MV-4-11 (cell line): Measurements from ENCODE around the gene EIF2S3.
"Not testable (repeated sequence)": the region's sequence is repeated elsewhere in the genome, so short reads cannot be mapped to it uniquely, and the experiment has no call there.

ENCODE experiments used
- DNase-seq: peaks from one replicate; lab custom pipeline; 2025; lab: John Stamatoyannopoulos, UW

The EIF2S3 gene

GRCh38 chrX:24054182-24055042, at the start of gene EIF2S3:
Gene EIF2S3, plus strand, starts transcription at chrX:24054956. Its CDS starts 13 bp downstream, at chrX:24054969.
- peak; percentile 93 for DNase-seq

GRCh38 chrX:24005028-24005427, 49.7 kb upstream of the EIF2S3 start:
- no peak for DNase-seq

GRCh38 chrX:24005867-24006266, 48.9 kb upstream of the EIF2S3 start:
- no peak for DNase-seq

GRCh38 chrX:24012266-24012665, 42.5 kb upstream of the EIF2S3 start:
- no peak for DNase-seq

GRCh38 chrX:24014388-24015018, 40.3 kb upstream of the EIF2S3 start:
- DNase-seq, result peak; percentile 6

- no peak for DNase-seq
Measured at GRCh38 chrX:24017674-24018073, 37.1 kb upstream of the EIF2S3 start.

GRCh38 chrX:24018809-24019208, 35.9 kb upstream of the EIF2S3 start:
- DNase-seq, result peak; percentile 31

- no peak for DNase-seq
Measured at GRCh38 chrX:24019448-24019847, 35.3 kb upstream of the EIF2S3 start.

GRCh38 chrX:24020306-24020876, 34.4 kb upstream of the EIF2S3 start:
- DNase-seq, result no peak

- no peak for DNase-seq
Measured at GRCh38 chrX:24023544-24023943, 31.2 kb upstream of the EIF2S3 start.

- DNase-seq, result no peak
Measured at GRCh38 chrX:24023972-24024669, 30.6 kb upstream of the EIF2S3 start.

GRCh38 chrX:24024819-24025740, 29.7 kb upstream of the EIF2S3 start:
- peak; percentile 71 for DNase-seq

GRCh38 chrX:24025741-24026403, 28.9 kb upstream of the EIF2S3 start:
- peak; percentile 10 for DNase-seq

- no peak for DNase-seq
Measured at GRCh38 chrX:24026432-24026831, 28.3 kb upstream of the EIF2S3 start.

- DNase-seq, result no peak
Measured at GRCh38 chrX:24027086-24027485, 27.7 kb upstream of the EIF2S3 start, which contains the start of gene KLHL15. Gene KLHL15, minus strand, starts transcription at chrX:24027186. Its CDS starts 20,493 bp downstream, at chrX:24006693.

- no peak for DNase-seq
Measured at GRCh38 chrX:24027985-24028384, 26.8 kb upstream of the EIF2S3 start.

- DNase-seq, result no peak
Measured at GRCh38 chrX:24030597-24030996, 24.2 kb upstream of the EIF2S3 start.

GRCh38 chrX:24034485-24034884, 20.3 kb upstream of the EIF2S3 start:
- DNase-seq, result no peak

GRCh38 chrX:24037729-24038128, 17.0 kb upstream of the EIF2S3 start:
- no peak for DNase-seq

- not testable (repeated sequence) for DNase-seq
Measured at GRCh38 chrX:24046060-24046459, 8.7 kb upstream of the EIF2S3 start.

- not testable (repeated sequence) for DNase-seq
Measured at GRCh38 chrX:24049643-24050042, 5.1 kb upstream of the EIF2S3 start.
